GM12892 (cell line): ENCODE measurements around the gene PKDCC.

ENCODE experiments used
- POLR2AphosphoS5 ChIP-seq: IDR thresholded peaks from 2 replicates; pipeline ENCODE4 v1.6.1; 2011; ENCODE audit warnings: low read depth, low read length, control low read depth
- TAF1 ChIP-seq: IDR thresholded peaks from 2 replicates; pipeline ENCODE4 v1.6.1; 2011; ENCODE audit warnings: low read depth, mild to moderate bottlenecking, control low read depth, low read length, borderline replicate concordance

- TF ChIP-seq POLR2AphosphoS5, result no peak
- no peak for TF ChIP-seq TAF1
These were observed 51.0 kb downstream of the PKDCC start for GRCh38 chr2:42098571-42099437.
